Epithelial cell of proximal tubule (primary cell): ENCODE data around the gene PHOX2A. TPM values are rescaled to one million over a fixed set of nuclear protein-coding genes. Genes with fewer than 3 reads are reported as not detected.

ENCODE experiments used
- DNase-seq: peaks from one replicate; pipeline ENCODE4 v3.0.0-alpha.2; 2011; ENCODE audit warnings: low read depth
- H3K4me3 ChIP-seq: 2 replicates; pipeline ENCODE4 v1.5.1; 2011; ENCODE audit warnings: low read depth, mild to moderate bottlenecking, low read length
- total RNA-seq: library from RNA; depleted of rRNA; stranded (reverse); fragments of >200 nt; gene quantifications from 2 replicates; pipeline ENCODE4 v1.2.3, GENCODE V29; 2015
- TF ChIP-seq, protein P1 (sequence below): conservative IDR thresholded peaks from 2 replicates; pipeline ENCODE4 v1.5.1; 2012; ENCODE audit warnings: low read depth, mild to moderate bottlenecking, low read length

Gene PHOX2A
- total RNA-seq, 1 donor from 2014 or later: not detected

DNA sequence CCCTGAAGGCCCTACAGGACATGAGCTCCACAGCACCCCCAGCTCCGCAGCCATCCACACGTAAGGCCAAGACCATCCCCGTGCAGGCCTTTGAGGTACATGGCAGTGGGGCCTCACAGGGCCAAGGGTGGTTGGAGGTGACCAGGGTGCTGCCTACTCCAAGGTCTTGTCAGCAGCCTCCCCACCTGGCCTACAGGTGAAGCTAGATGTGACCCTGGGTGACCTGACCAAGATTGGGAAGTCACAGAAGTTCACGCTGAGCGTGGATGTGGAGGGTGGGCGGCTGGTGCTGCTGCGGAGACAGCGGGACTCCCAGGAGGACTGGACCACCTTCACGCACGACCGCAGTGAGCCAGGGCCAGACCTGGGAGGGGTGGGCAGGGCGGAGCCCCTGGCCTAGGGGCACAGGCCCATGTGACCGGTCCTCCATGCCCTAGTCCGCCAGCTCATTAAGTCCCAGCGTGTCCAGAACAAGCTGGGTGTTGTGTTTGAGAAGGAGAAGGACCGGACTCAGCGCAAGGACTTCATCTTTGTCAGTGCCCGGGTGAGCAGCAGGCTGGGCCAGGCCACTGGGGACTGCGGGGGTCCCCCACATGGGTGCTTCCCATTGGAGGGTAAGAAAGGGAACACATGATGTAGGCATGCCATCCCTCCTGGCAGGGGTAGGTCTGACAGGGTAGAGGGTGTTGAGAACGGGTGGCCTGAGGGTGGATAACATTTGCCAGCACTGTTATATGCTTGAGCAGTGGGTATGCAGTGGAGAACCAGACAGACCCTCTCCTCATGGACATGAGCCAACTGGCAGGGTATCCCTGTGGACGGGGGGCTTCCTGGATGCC lies 13.8 kb downstream of the PHOX2A start:
- DNase-seq: no peak
- H3K4me3 ChIP-seq: no peak overlapping the region
- TF ChIP-seq, protein P1, sequence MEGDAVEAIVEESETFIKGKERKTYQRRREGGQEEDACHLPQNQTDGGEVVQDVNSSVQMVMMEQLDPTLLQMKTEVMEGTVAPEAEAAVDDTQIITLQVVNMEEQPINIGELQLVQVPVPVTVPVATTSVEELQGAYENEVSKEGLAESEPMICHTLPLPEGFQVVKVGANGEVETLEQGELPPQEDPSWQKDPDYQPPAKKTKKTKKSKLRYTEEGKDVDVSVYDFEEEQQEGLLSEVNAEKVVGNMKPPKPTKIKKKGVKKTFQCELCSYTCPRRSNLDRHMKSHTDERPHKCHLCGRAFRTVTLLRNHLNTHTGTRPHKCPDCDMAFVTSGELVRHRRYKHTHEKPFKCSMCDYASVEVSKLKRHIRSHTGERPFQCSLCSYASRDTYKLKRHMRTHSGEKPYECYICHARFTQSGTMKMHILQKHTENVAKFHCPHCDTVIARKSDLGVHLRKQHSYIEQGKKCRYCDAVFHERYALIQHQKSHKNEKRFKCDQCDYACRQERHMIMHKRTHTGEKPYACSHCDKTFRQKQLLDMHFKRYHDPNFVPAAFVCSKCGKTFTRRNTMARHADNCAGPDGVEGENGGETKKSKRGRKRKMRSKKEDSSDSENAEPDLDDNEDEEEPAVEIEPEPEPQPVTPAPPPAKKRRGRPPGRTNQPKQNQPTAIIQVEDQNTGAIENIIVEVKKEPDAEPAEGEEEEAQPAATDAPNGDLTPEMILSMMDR: no peak

DNA sequence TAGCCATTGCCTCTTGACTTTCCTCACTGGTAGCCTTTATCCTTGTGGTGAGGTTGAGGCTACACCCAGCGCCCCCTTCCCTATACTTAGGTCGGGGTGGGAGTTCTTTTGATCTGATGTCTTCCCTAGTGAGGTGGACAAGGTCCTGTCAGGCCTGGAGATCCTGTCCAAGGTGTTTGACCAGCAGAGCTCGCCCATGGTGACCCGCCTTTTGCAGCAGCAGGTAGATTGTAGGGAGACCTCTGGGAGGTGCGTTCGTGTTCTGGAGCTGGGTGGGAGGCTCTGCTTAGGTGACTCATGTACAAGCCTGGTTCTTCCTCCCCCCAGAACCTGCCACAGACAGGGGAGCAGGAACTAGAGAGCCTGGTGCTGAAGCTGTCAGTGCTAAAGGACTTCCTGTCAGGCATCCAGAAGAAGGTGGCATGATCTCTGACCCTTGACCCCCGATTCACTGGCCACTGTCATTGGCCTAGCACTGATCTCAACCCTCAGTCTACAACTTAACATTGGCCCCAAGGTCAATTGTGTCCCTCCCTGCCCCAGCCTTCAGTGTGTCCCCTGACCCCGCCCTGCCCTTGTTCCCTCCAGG lies 14.5 kb downstream of the PHOX2A start:
- TF ChIP-seq, protein P1: no peak
- no peak overlapping the region for H3K4me3 ChIP-seq
- DNase-seq: no peak

DNA sequence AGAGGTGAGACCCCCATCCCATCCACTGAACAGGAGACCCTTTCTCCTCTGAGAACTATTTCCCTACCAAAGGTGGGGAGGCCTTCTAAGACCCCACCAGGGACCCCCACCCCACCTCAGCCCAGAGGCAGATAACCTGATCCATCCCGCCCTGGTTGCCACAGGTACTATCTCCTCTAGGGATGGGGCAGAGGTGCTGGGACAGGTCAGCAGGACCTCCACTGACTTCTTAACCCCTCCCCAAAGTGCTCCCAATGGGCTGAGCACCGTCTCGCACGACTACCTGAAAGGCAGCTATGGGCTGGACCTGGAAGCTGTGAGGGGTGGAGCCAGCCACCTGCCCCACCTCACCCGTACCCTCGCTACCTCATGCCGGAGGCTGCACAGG lies 15.1 kb downstream of the PHOX2A start:
- DNase-seq: no peak
- TF ChIP-seq, protein P1: no peak
- no peak overlapping the region for H3K4me3 ChIP-seq

DNA sequence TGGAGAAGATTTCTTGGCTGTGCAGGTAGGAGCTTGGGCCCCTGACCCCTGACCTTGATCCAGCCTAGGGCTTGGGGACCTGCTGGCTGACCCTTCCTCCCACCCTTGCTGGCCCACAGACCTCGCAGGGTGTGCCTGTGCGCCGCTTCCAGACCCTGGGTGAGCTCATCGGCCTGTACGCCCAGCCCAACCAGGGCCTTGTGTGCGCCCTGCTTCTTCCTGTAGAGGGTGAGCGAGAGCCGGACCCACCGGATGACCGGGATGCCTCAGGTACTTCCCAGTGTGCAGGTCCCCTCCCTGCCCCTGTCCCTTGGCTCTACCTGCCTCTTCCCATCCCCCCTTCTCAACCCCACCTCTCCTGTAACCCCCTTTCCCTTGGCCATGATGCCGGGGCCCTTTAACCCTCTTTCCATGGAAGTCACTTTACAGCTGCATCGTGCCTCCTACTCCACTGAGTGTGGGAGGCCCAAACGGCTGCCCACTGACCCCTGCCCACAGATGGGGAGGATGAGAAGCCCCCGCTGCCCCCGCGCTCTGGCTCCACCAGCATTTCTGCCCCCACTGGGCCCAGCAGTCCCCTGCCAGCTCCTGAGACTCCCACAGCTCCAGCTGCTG lies 15.6 kb downstream of the PHOX2A start:
- DNase-seq: no peak
- TF ChIP-seq, protein P1: no peak
- no peak overlapping the region for H3K4me3 ChIP-seq

DNA sequence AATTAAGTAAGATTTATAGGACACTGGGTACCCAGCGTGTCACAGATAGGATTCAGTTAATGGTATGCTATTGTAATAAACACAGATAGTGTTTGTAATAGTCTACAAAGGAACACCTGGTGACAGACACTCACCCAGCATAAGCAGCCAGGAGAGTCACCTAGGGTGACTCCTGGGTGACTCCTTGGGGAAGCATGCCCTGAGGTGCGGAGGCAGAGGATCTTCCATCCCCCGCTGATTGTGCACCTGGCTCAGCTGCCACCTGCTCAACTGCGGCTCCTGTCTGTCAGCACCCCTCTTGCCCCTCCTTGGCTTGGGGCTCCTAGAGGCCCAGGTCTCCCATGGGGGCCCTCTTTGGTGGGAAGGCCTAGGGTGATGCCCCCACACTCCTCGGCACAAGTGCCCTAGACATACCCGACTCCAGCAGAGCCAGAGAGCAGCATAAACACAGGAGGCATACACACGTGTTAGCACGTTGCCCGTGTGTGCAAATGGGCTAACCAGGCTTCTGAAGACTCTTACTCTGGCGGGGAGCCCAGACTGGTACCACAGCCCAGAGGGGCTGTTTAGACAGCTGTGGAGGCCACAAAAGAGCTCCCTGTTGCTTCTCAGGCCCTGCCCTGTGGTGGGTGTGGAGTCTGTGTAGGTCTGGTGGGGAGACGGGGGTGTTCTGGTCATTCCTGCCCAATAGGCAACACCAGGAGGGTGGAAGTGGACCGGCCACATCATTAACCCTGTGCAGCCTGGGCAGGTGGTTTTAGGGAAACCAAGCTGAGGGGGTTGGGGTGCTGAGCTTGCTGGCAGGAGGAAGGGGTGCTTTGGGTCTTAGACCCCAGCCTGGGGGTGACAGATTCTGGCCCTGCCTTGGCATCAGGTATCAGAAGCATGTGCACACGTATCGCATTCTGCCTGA lies 16.4 kb downstream of the PHOX2A start:
- no peak for DNase-seq
- TF ChIP-seq, protein P1: no peak
- no peak overlapping the region for H3K4me3 ChIP-seq

DNA sequence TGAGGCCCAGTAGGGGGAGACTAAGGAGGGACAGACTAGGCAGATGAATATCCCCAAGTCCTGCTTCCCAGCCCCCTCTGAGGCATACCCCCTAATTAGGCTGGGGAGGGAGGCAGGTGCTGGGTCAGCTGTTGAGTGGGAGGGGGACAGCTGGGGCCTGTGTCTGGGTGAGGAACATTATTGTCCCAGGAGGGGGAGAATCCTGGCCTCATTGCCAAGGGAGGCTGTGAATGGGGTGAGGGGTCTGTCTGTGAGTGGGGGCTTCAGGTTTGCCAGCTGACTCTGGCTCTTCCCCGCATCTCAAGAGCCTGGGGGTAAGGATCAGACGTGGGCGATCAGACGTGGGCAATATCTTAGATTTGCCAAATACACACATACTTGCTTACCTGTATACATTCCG lies 17.3 kb downstream of the PHOX2A start:
- TF ChIP-seq, protein P1: no peak
- H3K4me3 ChIP-seq: no peak overlapping the region
- DNase-seq: no peak
